CD4-positive, alpha-beta T cell (primary cell): ENCODE data around the gene BSDC1. TPM values are rescaled to one million over a fixed set of nuclear protein-coding genes. Genes with fewer than 3 reads are reported as not detected.

Source experiments
- ATAC-seq: fragments of 200-7000 bp; cut with Tn5 transposase; one replicate; pipeline ENCODE4 v1.10.0; 2022; ENCODE audit warnings: mild to moderate bottlenecking; ENCODE audit not compliant: poor library complexity
- CTCF ChIA-PET: fragments of 350-600 bp; sonication (Branson Sonifier 250); formaldehyde crosslinking; loops from one replicate; lab custom pipeline; 2021; ENCODE audit warnings: antibody characterized with exemption, inconsistent platforms; lab: Charles Lee
- POLR2A ChIA-PET: fragments of 350-600 bp; sonication (Branson Sonifier 250); formaldehyde crosslinking; loops from one replicate; lab custom pipeline; 2021; ENCODE audit warnings: antibody characterized with exemption, inconsistent platforms; lab: Charles Lee
- DNase-seq, 14 experiments: peaks; one replicate each; pipeline ENCODE4 v3.0.0-alpha.2; 2013 to 2020; ENCODE audit warnings: mixed read lengths in 2 of 14
- H3K27ac ChIP-seq, 2 donors: one replicate each; pipeline versions ENCODE4 v1.5.1 to v1.7.0; 2013; ENCODE audit warnings: low read length in 2 of 2, low read depth in 1 of 2, mild to moderate bottlenecking in 1 of 2
- H3K27me3 ChIP-seq, 2 experiments: 1 replicate in 1 of 2; 2 replicates in 1 of 2; pipeline versions ENCODE4 v1.6.1 to v1.7.0; 2013; ENCODE audit warnings: low read length in 2 of 2, control low read depth in 1 of 2, mild to moderate bottlenecking in 1 of 2, moderate library complexity in 1 of 2; ENCODE audit not compliant: insufficient read depth in 2 of 2, control insufficient read depth in 1 of 2
- H3K36me3 ChIP-seq: one replicate; pipeline ENCODE4 v1.6.1; 2013; ENCODE audit warnings: low read length, control low read depth; ENCODE audit not compliant: insufficient read depth
- H3K4me1 ChIP-seq: one replicate; pipeline ENCODE4 v1.6.1; 2013; ENCODE audit warnings: low read length, control low read depth; ENCODE audit not compliant: insufficient read depth
- H3K4me3 ChIP-seq: one replicate; pipeline ENCODE4 v1.5.1; 2013; ENCODE audit warnings: mild to moderate bottlenecking, low read length, moderate library complexity
- H3K9me3 ChIP-seq, 2 experiments: 1 replicate in 1 of 2; 2 replicates in 1 of 2; pipeline versions ENCODE4 v1.6.1 to v1.7.0; 2013; ENCODE audit warnings: low read length in 2 of 2, mild to moderate bottlenecking in 2 of 2, control low read depth in 1 of 2, moderate library complexity in 1 of 2; ENCODE audit not compliant: control insufficient read depth in 1 of 2, insufficient read depth in 1 of 2
- H3K27ac Mint-ChIP-seq: one replicate; pipeline ENCODE4 v1.8.0; 2020; ENCODE audit warnings: mixed read lengths
- H3K27me3 Mint-ChIP-seq: one replicate; pipeline ENCODE4 v1.8.0; 2021; ENCODE audit warnings: mixed read lengths
- H3K36me3 Mint-ChIP-seq: one replicate; pipeline ENCODE4 v1.8.0; 2021; ENCODE audit warnings: low read depth, mixed read lengths
- H3K4me1 Mint-ChIP-seq: one replicate; pipeline ENCODE4 v1.8.0; 2021; ENCODE audit warnings: low read depth, mixed read lengths
- H3K4me3 Mint-ChIP-seq: one replicate; pipeline ENCODE4 v1.8.0; 2020; ENCODE audit warnings: mild to moderate bottlenecking, mixed read lengths
- H3K9me3 Mint-ChIP-seq: one replicate; pipeline ENCODE4 v1.8.0; 2020; ENCODE audit warnings: mixed read lengths
- intact Hi-C, 2 experiments: fragments of 100-400 bp; cut with DNase I in 1 of 2; cut with micrococcal nuclease in 1 of 2; formaldehyde crosslinking; loops; one replicate each; pipeline versions ENCODE4 v1.15.1 to v1.9.0; 2023 to 2025; cut with DNase I, micrococcal nuclease
- total RNA-seq, 174 experiments: library from RNA in 2 of 174; stranded (reverse) in 2 of 174; gene quantifications; one replicate each; pipeline ENCODE4 v1.2.3 and lab custom pipeline; 2021 to 2026
- TF ChIP-seq, protein P1 (sequence below): fragments of 200-600 bp; IDR thresholded peaks from one replicate; pipeline ENCODE4 v1.8.0; 2022; ENCODE audit warnings: antibody characterized with exemption, mild to moderate bottlenecking

BSDC1 gene
- total RNA-seq, 2 experiments from 2014 or later = 186 to 190 TPM

DNA sequence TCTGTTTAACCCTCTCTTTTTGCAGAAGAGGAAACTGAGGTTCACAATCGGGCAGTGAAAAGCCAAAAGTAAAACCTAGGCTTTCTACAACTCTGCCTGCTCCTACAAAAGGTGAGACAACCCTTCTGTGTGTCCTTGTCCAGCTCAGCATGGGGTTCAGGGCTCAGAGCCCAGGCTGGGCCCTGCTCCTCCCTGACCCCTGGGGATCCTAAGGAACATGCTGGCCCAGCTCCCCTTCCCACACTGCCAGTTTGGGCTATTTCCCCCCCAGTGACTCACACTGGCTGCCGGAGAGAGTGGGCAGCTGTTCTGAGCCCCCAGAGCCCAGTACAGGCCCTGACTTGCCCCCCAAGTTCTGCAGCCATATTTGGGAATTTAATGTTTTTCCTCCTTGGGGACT lies 40.8 kb downstream of the BSDC1 start:
- Mint-ChIP-seq H3K36me3 (peaks cover 6% of the 10 kb centered on the region), H3K27me3 (no peaks in the 10 kb centered on the region), H3K9me3 (no peaks in the 10 kb centered on the region), H3K4me1 (peaks cover 41% of the 10 kb centered on the region), H3K4me3 (peak overlapping the region; percentile 80), H3K27ac (peak overlapping the region; percentile 42)
- H3K9me3 ChIP-seq = peaks cover 0 to 8% of the 10 kb centered on the region in 2 experiments
- ATAC-seq = no peak
- peaks cover 39% of the 10 kb centered on the region for H3K4me1 ChIP-seq
- H3K36me3 ChIP-seq = no peaks in the 10 kb centered on the region
- intact Hi-C loops = loop anchor here in 1 of 2 experiments (5.0 kb wide), 1 partner anchor 56 kb away; no protein-coding TSS in a partner anchor
- TF ChIP-seq, protein P1, sequence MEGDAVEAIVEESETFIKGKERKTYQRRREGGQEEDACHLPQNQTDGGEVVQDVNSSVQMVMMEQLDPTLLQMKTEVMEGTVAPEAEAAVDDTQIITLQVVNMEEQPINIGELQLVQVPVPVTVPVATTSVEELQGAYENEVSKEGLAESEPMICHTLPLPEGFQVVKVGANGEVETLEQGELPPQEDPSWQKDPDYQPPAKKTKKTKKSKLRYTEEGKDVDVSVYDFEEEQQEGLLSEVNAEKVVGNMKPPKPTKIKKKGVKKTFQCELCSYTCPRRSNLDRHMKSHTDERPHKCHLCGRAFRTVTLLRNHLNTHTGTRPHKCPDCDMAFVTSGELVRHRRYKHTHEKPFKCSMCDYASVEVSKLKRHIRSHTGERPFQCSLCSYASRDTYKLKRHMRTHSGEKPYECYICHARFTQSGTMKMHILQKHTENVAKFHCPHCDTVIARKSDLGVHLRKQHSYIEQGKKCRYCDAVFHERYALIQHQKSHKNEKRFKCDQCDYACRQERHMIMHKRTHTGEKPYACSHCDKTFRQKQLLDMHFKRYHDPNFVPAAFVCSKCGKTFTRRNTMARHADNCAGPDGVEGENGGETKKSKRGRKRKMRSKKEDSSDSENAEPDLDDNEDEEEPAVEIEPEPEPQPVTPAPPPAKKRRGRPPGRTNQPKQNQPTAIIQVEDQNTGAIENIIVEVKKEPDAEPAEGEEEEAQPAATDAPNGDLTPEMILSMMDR = no peak
- H3K27me3 ChIP-seq = no peaks in the 10 kb centered on the region
- CTCF ChIA-PET = interaction anchor here (0.8 to 0.9 kb wide), 2 partner anchors 9 to 19 kb away, joined by 3 to 4 read pairs; partner anchors contain the start of genes FAM229A and TSSK3
- POLR2A ChIA-PET = interaction anchor here (0.8 to 5.9 kb wide), 6 partner anchors 9 to 847 kb away, joined by 3 to 72 read pairs (median 11); partner anchors contain the start of genes BSDC1, FAM229A, HDAC1 and MARCKSL1
- no peak overlapping the region for H3K4me3 ChIP-seq
- DNase-seq = no peak
- no peak overlapping the region for H3K27ac ChIP-seq

DNA sequence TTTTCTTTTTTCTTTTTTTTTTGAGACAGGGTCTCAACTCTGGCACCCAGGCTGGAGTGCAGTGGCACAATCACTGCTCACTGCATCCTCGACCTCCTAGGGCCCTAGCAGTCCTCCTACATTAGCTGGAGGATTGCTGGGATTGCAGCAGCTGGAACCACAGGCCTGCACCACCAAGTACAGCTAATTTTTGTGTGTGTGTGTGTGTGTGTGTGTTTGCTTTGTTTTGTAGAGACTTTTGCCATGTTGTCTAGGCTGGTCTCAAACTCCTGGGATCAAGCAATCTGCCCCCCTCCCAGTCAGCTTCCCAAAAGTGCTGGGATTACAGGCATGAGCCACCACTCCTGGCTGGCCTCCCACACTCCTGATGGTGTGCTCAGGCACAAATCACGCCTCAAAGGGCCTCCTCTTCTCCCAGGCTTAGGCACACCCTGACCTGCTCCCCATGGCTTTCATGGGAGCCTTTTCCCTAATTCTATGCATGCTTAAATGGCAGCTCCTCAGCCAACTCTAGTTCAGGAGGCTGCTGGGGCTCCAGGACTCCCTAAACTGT lies 41.3 kb downstream of the BSDC1 start:
- H3K27ac Mint-ChIP-seq = peak overlapping the region; percentile 64
- no peaks in the 10 kb centered on the region for H3K36me3 ChIP-seq
- CTCF ChIA-PET = interaction anchor here (0.9 kb wide), 1 partner anchor 10 kb away, joined by 3 read pairs; the partner anchor contains the start of genes FAM229A and TSSK3
- TF ChIP-seq, protein P1 = no peak
- H3K9me3 ChIP-seq = peaks cover 0 to 8% of the 10 kb centered on the region in 2 experiments
- DNase-seq (no peak), ATAC-seq (no peak)
- no peak overlapping the region for H3K27ac ChIP-seq
- H3K9me3 Mint-ChIP-seq = no peaks in the 10 kb centered on the region
- no peaks in the 10 kb centered on the region for H3K27me3 ChIP-seq
- intact Hi-C loops = loop anchor here in 1 of 2 experiments (5.0 kb wide), 1 partner anchor 56 kb away; no protein-coding TSS in a partner anchor
- peaks cover 46% of the 10 kb centered on the region for H3K4me1 Mint-ChIP-seq
- POLR2A ChIA-PET = interaction anchor here (0.7 to 5.9 kb wide), 7 partner anchors 10 to 847 kb away, joined by 3 to 72 read pairs (median 6); partner anchors contain the start of genes BSDC1, FAM229A, HDAC1 and MARCKSL1
- peaks cover 6% of the 10 kb centered on the region for H3K36me3 Mint-ChIP-seq
- H3K4me1 ChIP-seq = peaks cover 45% of the 10 kb centered on the region
- H3K4me3 Mint-ChIP-seq = peak overlapping the region; percentile 80
- H3K27me3 Mint-ChIP-seq = no peaks in the 10 kb centered on the region
- no peak overlapping the region for H3K4me3 ChIP-seq

DNA sequence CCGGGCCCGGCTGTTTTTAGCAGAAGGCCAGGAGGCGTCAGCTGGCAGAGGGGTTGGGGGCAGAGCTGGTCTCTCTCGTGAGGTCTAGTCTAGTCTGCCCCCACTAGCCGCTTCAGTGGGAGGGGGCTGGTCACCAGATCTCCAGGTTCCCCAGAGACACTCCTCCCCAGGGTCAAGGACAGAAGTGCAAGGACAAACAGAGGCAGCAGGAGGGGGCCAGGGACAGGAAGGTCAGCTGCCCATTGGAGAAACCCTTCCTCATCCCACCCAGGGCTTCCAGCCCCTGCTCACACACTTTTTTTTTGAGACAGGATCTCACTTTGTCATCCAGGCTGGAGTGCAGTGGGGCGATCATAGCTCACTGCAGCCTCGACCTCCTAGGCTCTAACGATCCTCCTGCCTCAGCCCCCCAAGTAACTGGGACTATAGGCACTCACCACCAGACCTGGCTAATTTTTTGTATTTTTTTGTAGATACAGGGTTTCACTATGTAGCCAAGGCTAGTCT lies 41.9 kb downstream of the BSDC1 start:
- Mint-ChIP-seq H3K4me1 (peaks cover 48% of the 10 kb centered on the region), H3K36me3 (peaks cover 6% of the 10 kb centered on the region), H3K4me3 (peak overlapping the region; percentile 80), H3K27ac (peak overlapping the region; percentile 64), H3K9me3 (no peaks in the 10 kb centered on the region), H3K27me3 (no peaks in the 10 kb centered on the region)
- peak overlapping the region; percentile 66 for H3K4me3 ChIP-seq
- ATAC-seq (no peak), DNase-seq (peak in 1 of 14 experiments; percentile 7)
- H3K9me3 ChIP-seq = peaks cover 0 to 8% of the 10 kb centered on the region in 2 experiments
- peak overlapping the region in 1 of 2 donors; percentile 78 for H3K27ac ChIP-seq
- TF ChIP-seq, protein P1 = no peak
- H3K27me3 ChIP-seq = no peaks in the 10 kb centered on the region
- H3K36me3 ChIP-seq = no peaks in the 10 kb centered on the region
- peaks cover 45% of the 10 kb centered on the region for H3K4me1 ChIP-seq
- intact Hi-C loops = loop anchor here in 1 of 2 experiments (5.0 kb wide), 1 partner anchor 55 kb away; no protein-coding TSS in a partner anchor
- POLR2A ChIA-PET = interaction anchor here (0.7 to 5.9 kb wide), 10 partner anchors 10 to 279 kb away, joined by 3 to 72 read pairs (median 4); partner anchors contain the start of genes BSDC1, FAM229A, HDAC1 and KPNA6
- CTCF ChIA-PET = interaction anchor here (0.8 to 1.8 kb wide), 2 partner anchors 15 to 61 kb away, joined by 6 to 9 read pairs; partner anchors contain the start of gene HDAC1
